ENCODE measurements around the gene SMARCAL1. TPM values are rescaled to one million over a fixed set of nuclear protein-coding genes. Genes with fewer than 3 reads are reported as not detected.

Gene SMARCAL1
- total and polyA plus RNA-seq, 4 donors: 3.4 to 9.3 (median 5.4) TPM

GRCh38 chr2:216431531-216431856, 19.2 kb downstream of the SMARCAL1 start (continued):
- TF ChIP-seq CTCF (IDR thresholded peaks at IDR 0.05; ENCODE audit: low read depth, low read length, missing input control): no peak

- no peak for DNase-seq (ENCODE audit: low spot score)
- Histone ChIP-seq H3K36me3 (ENCODE audit: control insufficient read depth in 4 of 4, insufficient read depth in 3 of 4, low read depth in 1 of 4, low read length in 3 of 4) (peaks cover 2 to 70% (median 46%) of the 10 kb centered on the region in 4 donors), H3K27me3 (ENCODE audit: control insufficient read depth in 4 of 4, insufficient read depth in 4 of 4, low read length in 3 of 4) (no peaks in the 10 kb centered on the region), H3K4me3 (ENCODE audit: low read depth in 1 of 3, low read length in 3 of 3) (no peak overlapping the region), H3K27ac (ENCODE audit: low read depth in 1 of 2, low read length in 2 of 2) (no peak overlapping the region), H3K9me3 (ENCODE audit: control insufficient read depth in 4 of 4, low read length in 3 of 4) (no peaks in the 10 kb centered on the region), H3K9ac (ENCODE audit: low read depth in 1 of 2, low read length in 2 of 2) (no peak overlapping the region), H3K4me1 (ENCODE audit: control insufficient read depth in 4 of 4, insufficient read depth in 4 of 4, low read length in 3 of 4) (no peaks in the 10 kb centered on the region)
- TF ChIP-seq FOXA1 (IDR thresholded peaks at IDR 0.05) (no peak), YY1 (IDR thresholded peaks at IDR 0.05) (no peak), JUND (IDR thresholded peaks at IDR 0.05) (no peak), FOXA2 (IDR thresholded peaks at IDR 0.05) (no peak), HNF4G (IDR thresholded peaks at IDR 0.05) (no peak), GABPA (IDR thresholded peaks at IDR 0.05 in 1 of 2, conservative IDR thresholded peaks at IDR 0.05 in 1 of 2) (no peak), ATF3 (IDR thresholded peaks at IDR 0.05) (no peak), NR2F2 (IDR thresholded peaks at IDR 0.05) (no peak), ZBTB33 (IDR thresholded peaks at IDR 0.05) (no peak), MAX (IDR thresholded peaks at IDR 0.05) (no peak), RAD21 (IDR thresholded peaks at IDR 0.05) (no peak), TAF1 (conservative IDR thresholded peaks at IDR 0.05) (no peak), RXRA (IDR thresholded peaks at IDR 0.05) (no peak), SP1 (IDR thresholded peaks at IDR 0.05) (no peak), EGR1 (IDR thresholded peaks at IDR 0.05; ENCODE audit: low read depth in 2 of 2) (no peak)
- 92% methylated on average over 2 of the region's 2 CpGs for whole genome bisulfite sequencing
These were observed 24.1 kb downstream of the SMARCAL1 start for GRCh38 chr2:216436383-216436782.

- Histone ChIP-seq H3K36me3 (ENCODE audit: control insufficient read depth in 4 of 4, insufficient read depth in 3 of 4, low read depth in 1 of 4, low read length in 3 of 4) (peaks cover 5 to 46% (median 18%) of the 10 kb centered on the region in 4 donors), H3K4me1 (ENCODE audit: control insufficient read depth in 4 of 4, insufficient read depth in 4 of 4, low read length in 3 of 4) (no peaks in the 10 kb centered on the region), H3K27me3 (ENCODE audit: control insufficient read depth in 4 of 4, insufficient read depth in 4 of 4, low read length in 3 of 4) (no peaks in the 10 kb centered on the region), H3K9ac (ENCODE audit: low read depth in 1 of 2, low read length in 2 of 2) (no peak overlapping the region), H3K9me3 (ENCODE audit: control insufficient read depth in 4 of 4, low read length in 3 of 4) (no peaks in the 10 kb centered on the region), H3K27ac (ENCODE audit: low read depth in 1 of 2, low read length in 2 of 2) (no peak overlapping the region), H3K4me3 (ENCODE audit: low read depth in 1 of 3, low read length in 3 of 3) (no peak overlapping the region)
- DNase-seq (ENCODE audit: low spot score): no peak
- WGBS: 95% methylated on average over 3 of the region's 3 CpGs
- TF ChIP-seq GABPA (IDR thresholded peaks at IDR 0.05 in 1 of 2, conservative IDR thresholded peaks at IDR 0.05 in 1 of 2) (no peak), EGR1 (IDR thresholded peaks at IDR 0.05; ENCODE audit: low read depth in 2 of 2) (no peak), REST (IDR thresholded peaks at IDR 0.05) (no peak), FOXA1 (IDR thresholded peaks at IDR 0.05) (no peak), FOXA2 (IDR thresholded peaks at IDR 0.05) (no peak), CTCF (IDR thresholded peaks at IDR 0.05; ENCODE audit: low read depth, low read length, missing input control) (no peak), NR2F2 (IDR thresholded peaks at IDR 0.05) (no peak), HNF4G (IDR thresholded peaks at IDR 0.05) (no peak), JUND (IDR thresholded peaks at IDR 0.05) (no peak), HNF4A (conservative IDR thresholded peaks at IDR 0.05) (no peak), MAX (IDR thresholded peaks at IDR 0.05) (no peak)
These were observed 29.2 kb downstream of the SMARCAL1 start for GRCh38 chr2:216441308-216442010.

Data from liver (tissue), 9 donors.